GM18526 (cell line): ENCODE results near the gene SLC13A1.

Experiments
- POLR2A ChIP-seq: IDR thresholded peaks from 3 replicates; pipeline ENCODE4 v1.6.1; 2011; ENCODE audit not compliant: insufficient read length; ENCODE audit errors: extremely low read depth

SLC13A1 gene

GRCh38 chr7:123099712-123100111 is 100.1 kb downstream of the SLC13A1 start:
- TF ChIP-seq POLR2A = no peak

GRCh38 chr7:123096976-123097375 is 102.8 kb downstream of the SLC13A1 start:
- no peak for TF ChIP-seq POLR2A

- no peak for TF ChIP-seq POLR2A
Observed at GRCh38 chr7:123096434-123096833, 103.3 kb downstream of the SLC13A1 start.

- TF ChIP-seq POLR2A = no peak
Observed at GRCh38 chr7:123090456-123090855, 109.3 kb downstream of the SLC13A1 start.

- no peak for TF ChIP-seq POLR2A
Observed at GRCh38 chr7:123079021-123079420, 120.7 kb downstream of the SLC13A1 start.

GRCh38 chr7:123075838-123076467 is 123.8 kb downstream of the SLC13A1 start:
- no peak for TF ChIP-seq POLR2A

GRCh38 chr7:123070702-123071286 is 129.0 kb downstream of the SLC13A1 start:
- TF ChIP-seq POLR2A = no peak

GRCh38 chr7:123067814-123068213 is 132.0 kb downstream of the SLC13A1 start:
- TF ChIP-seq POLR2A = no peak
